GM19372 (cell line): ENCODE results near the gene SNRNP40.
"Not testable (repeated sequence)": the region's sequence is repeated elsewhere in the genome, so short reads cannot be mapped to it uniquely, and the experiment has no call there.

Experiments used
- ATAC-seq: cut with Tn5 transposase; IDR thresholded peaks from one replicate; pipeline ENCODE4 v1.9.1; 2021; ENCODE audit warnings: mild to moderate bottlenecking, low read depth, moderate library complexity; ENCODE audit not compliant: unreplicated experiment

Gene SNRNP40

GRCh38 chr1:31287791-31288190, 8.8 kb downstream of the SNRNP40 start:
- not testable (repeated sequence) for ATAC-seq

- ATAC-seq, result not testable (repeated sequence)
Observed at GRCh38 chr1:31282426-31282825, 14.2 kb downstream of the SNRNP40 start.

- no peak for ATAC-seq
Observed at GRCh38 chr1:31273619-31274018, 23.0 kb downstream of the SNRNP40 start.

DNA sequence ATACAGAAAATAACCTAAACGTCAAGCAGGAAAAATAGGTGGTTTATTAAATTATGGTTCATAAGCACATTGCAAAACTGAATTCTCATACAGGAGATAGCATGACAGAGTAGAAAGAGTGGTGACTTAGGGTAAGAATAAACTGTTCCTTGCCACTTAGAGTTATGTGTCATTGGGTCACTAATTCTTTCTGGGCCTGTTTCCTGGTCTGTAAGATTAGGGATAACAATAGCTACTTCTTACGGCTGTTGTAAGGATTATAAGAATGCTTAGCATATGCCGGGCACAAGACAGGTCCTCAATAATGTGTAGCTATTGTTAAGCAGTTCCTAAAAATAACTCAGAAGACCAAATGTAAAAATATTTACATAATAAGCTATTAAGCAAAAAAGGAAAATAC, 24.2 kb downstream of the SNRNP40 start:
- no peak for ATAC-seq

GRCh38 chr1:31266547-31266946, 30.0 kb downstream of the SNRNP40 start:
- ATAC-seq, result no peak

- ATAC-seq, result no peak
Observed at GRCh38 chr1:31264790-31265386, 31.7 kb downstream of the SNRNP40 start.

GRCh38 chr1:31263408-31263807, 33.2 kb downstream of the SNRNP40 start:
- ATAC-seq, result no peak

DNA sequence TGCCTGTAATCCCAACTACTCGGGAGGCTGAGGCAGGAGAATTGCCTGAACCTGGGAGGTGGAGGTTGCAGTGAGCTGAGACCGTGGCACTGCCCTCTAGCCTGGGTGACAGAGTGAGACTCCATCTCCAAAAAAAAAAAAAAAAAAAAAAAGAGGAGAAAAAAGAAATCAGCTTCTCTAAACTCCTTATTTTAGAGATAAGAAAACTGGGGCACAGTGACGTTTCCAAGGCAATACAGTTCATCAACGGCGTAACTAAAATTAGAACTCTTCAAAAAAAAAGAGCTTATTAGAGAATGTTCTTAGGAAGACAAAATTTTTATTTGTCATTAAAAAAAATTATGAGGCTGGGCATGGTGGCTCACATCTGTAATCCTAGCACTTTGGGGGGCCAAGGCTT, 34.2 kb downstream of the SNRNP40 start:
- not testable (repeated sequence) for ATAC-seq

DNA sequence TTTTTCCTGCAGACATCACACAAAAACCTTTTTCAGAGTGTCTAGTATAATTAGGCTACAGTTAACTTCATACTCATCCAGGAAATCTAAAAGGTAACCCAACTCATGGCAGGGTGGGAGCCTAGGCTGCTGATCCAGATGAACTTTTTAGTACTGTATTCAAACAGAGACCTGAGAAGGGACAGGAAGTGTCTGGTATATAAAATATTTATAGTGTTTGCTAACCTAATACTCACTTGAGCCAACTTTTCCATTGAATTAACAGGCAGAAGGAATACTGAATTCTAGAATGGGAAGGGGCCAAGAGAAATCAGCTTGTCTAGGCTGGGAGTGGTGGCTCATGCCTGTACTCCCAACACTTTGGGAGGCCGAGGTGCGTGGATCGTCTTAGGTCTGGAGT, 34.7 kb downstream of the SNRNP40 start:
- ATAC-seq, result no peak

DNA sequence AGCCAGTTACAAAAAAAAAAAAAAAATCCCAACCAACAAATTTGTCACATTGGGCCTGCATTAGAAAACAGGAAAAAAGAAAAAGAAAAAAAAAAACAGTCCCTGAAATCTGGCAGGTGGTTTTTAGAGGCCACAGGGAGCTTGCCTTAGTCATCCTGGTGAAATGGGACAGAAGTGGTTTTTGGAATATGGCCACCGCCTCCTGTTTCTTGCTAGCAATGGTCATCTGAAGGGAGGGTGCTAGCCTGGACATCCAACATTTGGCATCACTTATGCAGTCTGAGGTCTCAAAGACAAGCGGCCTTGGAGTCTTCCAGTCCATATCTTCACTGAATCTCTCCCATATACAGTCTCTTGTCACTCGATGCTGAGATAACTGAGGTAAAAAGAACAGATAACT, 36.8 kb downstream of the SNRNP40 start:
- ATAC-seq, result no peak

GRCh38 chr1:31258581-31258980, 38.0 kb downstream of the SNRNP40 start:
- ATAC-seq, result no peak

DNA sequence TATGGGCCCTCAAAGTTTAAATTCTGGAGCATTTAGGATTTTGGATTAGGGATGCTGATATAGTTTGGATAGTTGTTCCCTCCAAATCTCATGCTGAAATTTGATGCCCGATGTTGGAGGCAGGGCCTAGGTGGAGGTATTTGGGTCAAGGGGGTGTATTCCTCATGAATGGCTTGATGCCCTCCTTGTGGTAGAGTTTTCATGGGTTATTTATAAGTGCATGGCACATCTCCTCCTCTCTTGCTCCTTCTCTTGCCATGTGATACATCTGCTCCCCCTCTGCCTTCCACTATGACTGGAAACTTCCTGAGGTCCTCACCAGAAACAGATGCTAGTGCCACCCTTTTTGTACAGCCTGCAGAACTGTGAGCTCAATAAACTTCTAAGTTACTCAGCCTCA, 39.4 kb downstream of the SNRNP40 start:
- no peak for ATAC-seq

- no peak for ATAC-seq
Observed at GRCh38 chr1:31249854-31250253, 46.7 kb downstream of the SNRNP40 start.

GRCh38 chr1:31248276-31248675, 48.3 kb downstream of the SNRNP40 start:
- ATAC-seq, result no peak

- no peak for ATAC-seq
Observed at GRCh38 chr1:31244326-31244725, 52.3 kb downstream of the SNRNP40 start.

DNA sequence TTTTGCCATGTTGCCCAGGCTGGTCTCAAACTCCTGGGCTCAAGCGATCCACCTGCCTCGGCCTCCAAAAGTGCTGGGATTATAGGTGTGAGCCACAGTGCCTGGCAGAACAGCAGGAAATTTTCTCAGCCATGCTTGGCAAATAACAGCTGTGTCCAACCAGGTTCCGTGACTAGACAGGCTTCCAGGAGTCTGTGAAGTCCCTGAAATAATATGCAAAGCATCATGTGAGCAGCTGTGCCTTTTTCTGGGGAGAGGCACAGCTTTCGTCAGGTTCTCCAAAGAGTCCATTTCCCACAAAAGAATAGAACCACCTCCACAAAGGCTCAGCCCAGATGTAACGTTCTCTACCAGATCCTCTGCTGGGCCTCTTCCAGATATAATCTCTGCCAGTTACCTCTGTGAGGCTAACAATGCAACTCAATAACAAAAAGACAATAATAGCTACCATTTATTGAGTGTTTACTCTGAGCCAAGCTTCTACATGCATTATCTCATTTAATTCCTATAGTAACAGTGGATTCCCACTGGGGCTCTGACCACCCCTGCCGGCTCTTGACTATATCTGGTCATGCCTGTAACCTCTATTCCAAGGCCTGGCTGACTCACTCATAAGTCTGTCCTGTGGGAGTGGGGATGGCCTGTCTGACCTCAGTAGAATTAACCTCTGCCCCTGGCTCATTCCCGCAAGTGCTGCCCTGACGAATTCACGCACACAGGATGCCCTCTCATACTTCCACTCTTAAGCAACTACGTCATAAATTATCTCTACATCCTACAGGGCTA, 52.9 kb downstream of the SNRNP40 start:
- ATAC-seq, result no peak

DNA sequence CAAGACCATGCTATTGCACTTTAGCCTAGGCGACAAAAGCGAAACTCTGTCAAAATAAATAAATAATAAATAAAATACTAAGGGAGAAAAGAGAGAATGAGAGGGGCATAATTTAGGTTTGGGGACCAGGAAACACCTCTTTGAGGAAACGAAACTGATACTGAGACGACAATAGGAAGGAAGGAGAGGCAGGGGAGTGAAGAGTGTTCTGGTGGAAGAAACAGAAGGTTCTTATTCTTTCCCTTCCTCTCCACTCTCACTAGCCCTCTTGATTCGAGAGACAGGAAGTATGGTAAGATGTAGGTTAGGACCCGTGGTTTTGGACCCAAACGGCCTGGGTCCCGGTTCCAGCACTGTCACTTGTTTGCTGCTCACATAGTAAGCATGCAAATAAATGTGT, 55.3 kb downstream of the SNRNP40 start:
- ATAC-seq, result no peak

DNA sequence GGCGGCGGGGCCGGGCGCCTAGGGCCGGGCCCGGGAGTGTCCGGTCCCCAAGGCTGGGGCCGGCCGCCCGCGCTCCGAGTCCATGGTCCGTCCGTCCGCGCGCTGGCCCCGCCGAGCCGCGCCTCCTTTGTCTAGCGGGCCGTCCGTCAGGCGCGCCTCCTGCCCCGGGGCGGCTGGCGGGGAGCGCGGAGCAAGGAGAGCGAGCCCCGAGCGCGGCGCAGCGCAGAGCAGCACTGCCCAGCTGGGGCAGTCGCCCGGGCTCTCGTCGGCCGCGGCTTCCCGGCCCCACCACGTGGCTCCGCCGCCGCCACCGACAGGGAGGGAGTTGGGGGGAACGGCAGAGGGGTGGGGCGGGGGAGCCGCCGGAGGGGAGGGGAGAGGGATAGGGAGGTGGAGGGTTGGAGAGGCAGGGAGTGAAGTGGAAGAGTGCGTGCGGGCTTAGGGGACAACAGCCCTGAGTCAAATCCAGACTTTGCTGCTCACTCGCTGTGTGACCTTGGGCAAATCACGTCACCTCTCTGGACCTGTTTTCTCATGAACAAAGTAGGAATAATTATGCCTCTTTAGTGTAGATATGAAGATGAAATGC, 56.8 kb downstream of the SNRNP40 start, which contains the start of gene NKAIN1:
NKAIN1 (minus strand) TSS at position 235 of the 589 bp plus-strand sequence. CDS start 340 bp downstream, outside the sequence.
- no peak for ATAC-seq

DNA sequence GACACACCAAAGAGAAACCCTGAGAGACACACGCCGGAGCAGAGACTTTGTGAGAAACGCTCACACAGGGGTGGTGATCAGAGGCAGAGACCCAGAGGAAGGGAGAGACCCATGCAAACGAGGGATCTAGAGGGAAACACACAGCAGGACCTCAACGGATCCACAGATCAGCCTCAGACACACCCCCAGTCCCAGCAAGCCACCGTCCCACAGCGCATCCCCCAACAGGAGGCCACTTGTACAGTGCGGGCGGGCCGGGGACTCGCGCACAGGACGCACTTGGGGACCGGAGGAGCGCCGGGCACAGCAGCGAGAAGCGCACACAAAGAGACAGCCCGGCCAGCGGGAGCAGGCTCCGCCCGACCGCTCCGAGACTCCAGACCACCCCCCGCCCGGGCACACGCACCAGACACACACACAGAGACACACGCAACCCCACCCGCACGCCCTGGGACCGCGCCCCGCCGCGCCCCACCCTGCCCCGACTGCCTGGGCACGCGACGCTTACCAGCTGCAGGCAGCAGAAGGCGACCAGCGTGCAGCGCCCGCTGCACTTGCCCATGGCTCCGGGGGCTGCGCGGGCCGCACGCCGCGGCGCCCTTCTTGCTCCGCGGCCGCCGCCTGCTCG, 57.5 kb downstream of the SNRNP40 start:
- ATAC-seq, result no peak

- no peak for ATAC-seq
Observed at GRCh38 chr1:31238612-31238985, 58.0 kb downstream of the SNRNP40 start.

- ATAC-seq, result no peak
Observed at GRCh38 chr1:31234870-31235269, 61.7 kb downstream of the SNRNP40 start.
